Measurements from ENCODE around the gene NPC1. TPM values are rescaled to one million over a fixed set of nuclear protein-coding genes. Genes with fewer than 3 reads are reported as not detected.

Gene NPC1
- total RNA-seq, 1 experiment from 2014 or later = 63.4 TPM

GRCh38 chr18:23537274-23537673 lies 49.0 kb downstream of the NPC1 start:
- H3K27me3 ChIP-seq (ENCODE audit: low read length) = no peaks in the 10 kb centered on the region
- peaks cover 10% of the 10 kb centered on the region for H3K4me1 ChIP-seq (ENCODE audit: low read length)
- H3K9me3 ChIP-seq (ENCODE audit: low read length) = no peaks in the 10 kb centered on the region
- H2AFZ ChIP-seq (ENCODE audit: low read length) = no peak overlapping the region
- H3K9me2 ChIP-seq (replicated peaks; ENCODE audit: insufficient read depth, low read length) = no peaks in the 10 kb centered on the region
- no peak overlapping the region for H3K9ac ChIP-seq (ENCODE audit: low read length)
- no peak for DNase-seq
- H3K4me3 ChIP-seq (ENCODE audit: low read length) = no peak overlapping the region
- H3K79me2 ChIP-seq (ENCODE audit: low read length) = no peaks in the 10 kb centered on the region
- H3K4me2 ChIP-seq (ENCODE audit: low read depth, low read length, poor library complexity, severe bottlenecking) = no peak overlapping the region
- no peak overlapping the region for H3K27ac ChIP-seq (ENCODE audit: low read length)
- H4K20me1 ChIP-seq (ENCODE audit: insufficient read depth, low read depth, low read length) = no peaks in the 10 kb centered on the region
- H3K36me3 ChIP-seq (ENCODE audit: insufficient read depth, low read length) = peaks cover 52% of the 10 kb centered on the region

GRCh38 chr18:23536204-23536603 lies 50.1 kb downstream of the NPC1 start:
- Histone ChIP-seq H3K4me3 (ENCODE audit: low read length) (no peak overlapping the region), H3K27me3 (ENCODE audit: low read length) (no peaks in the 10 kb centered on the region), H2AFZ (ENCODE audit: low read length) (no peak overlapping the region), H3K4me1 (ENCODE audit: low read length) (peaks cover 12% of the 10 kb centered on the region), H3K27ac (ENCODE audit: low read length) (no peak overlapping the region), H3K79me2 (ENCODE audit: low read length) (no peaks in the 10 kb centered on the region), H4K20me1 (ENCODE audit: insufficient read depth, low read depth, low read length) (no peaks in the 10 kb centered on the region), H3K9ac (ENCODE audit: low read length) (no peak overlapping the region), H3K9me3 (ENCODE audit: low read length) (no peaks in the 10 kb centered on the region), H3K36me3 (ENCODE audit: insufficient read depth, low read length) (peaks cover 50% of the 10 kb centered on the region), H3K4me2 (ENCODE audit: low read depth, low read length, poor library complexity, severe bottlenecking) (no peak overlapping the region), H3K9me2 (replicated peaks; ENCODE audit: insufficient read depth, low read length) (no peaks in the 10 kb centered on the region)
- DNase-seq = no peak

GRCh38 chr18:23534276-23534675 lies 52.0 kb downstream of the NPC1 start:
- Histone ChIP-seq H3K9me3 (ENCODE audit: low read length) (no peaks in the 10 kb centered on the region), H3K27me3 (ENCODE audit: low read length) (no peaks in the 10 kb centered on the region)
- no peak for DNase-seq

DNA sequence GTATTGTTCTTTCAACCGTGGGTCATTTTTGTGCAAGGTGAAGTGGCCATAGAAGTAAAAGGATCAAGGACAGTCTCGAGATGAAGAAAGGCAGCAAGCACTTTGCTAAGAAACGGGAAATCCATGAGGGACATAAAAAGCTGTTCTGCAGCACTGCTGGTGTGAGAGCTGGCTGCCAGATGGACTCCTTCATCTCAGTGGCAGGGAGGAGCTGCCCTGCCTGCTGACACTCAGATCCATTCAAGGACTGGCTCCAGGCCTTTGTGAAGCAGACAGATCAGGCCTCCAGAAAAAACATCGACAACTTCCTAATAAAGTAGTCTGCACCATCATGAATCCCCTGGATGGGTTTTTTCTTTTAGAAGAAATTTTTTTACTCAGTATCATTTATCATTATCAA lies 53.5 kb downstream of the NPC1 start:
- Histone ChIP-seq H3K27ac (ENCODE audit: low read length) (no peak overlapping the region), H2AFZ (ENCODE audit: low read length) (no peak overlapping the region), H4K20me1 (ENCODE audit: insufficient read depth, low read depth, low read length) (no peaks in the 10 kb centered on the region), H3K36me3 (ENCODE audit: insufficient read depth, low read length) (peaks cover 57% of the 10 kb centered on the region), H3K4me1 (ENCODE audit: low read length) (peaks cover 12% of the 10 kb centered on the region), H3K9me2 (replicated peaks; ENCODE audit: insufficient read depth, low read length) (no peaks in the 10 kb centered on the region), H3K4me3 (ENCODE audit: low read length) (no peak overlapping the region), H3K4me2 (ENCODE audit: low read depth, low read length, poor library complexity, severe bottlenecking) (no peak overlapping the region), H3K27me3 (ENCODE audit: low read length) (no peaks in the 10 kb centered on the region), H3K79me2 (ENCODE audit: low read length) (no peaks in the 10 kb centered on the region), H3K9ac (ENCODE audit: low read length) (no peak overlapping the region), H3K9me3 (ENCODE audit: low read length) (no peaks in the 10 kb centered on the region)
- no peak for DNase-seq

More at GRCh38 chr18:23534276-23534675, 52.0 kb downstream of the NPC1 start:
- peaks cover 48% of the 10 kb centered on the region for H3K36me3 ChIP-seq (ENCODE audit: insufficient read depth, low read length)
- H3K9me2 ChIP-seq (replicated peaks; ENCODE audit: insufficient read depth, low read length) = no peaks in the 10 kb centered on the region
- no peaks in the 10 kb centered on the region for H4K20me1 ChIP-seq (ENCODE audit: insufficient read depth, low read depth, low read length)
- H3K27ac ChIP-seq (ENCODE audit: low read length) = no peak overlapping the region
- no peak overlapping the region for H3K4me3 ChIP-seq (ENCODE audit: low read length)
- no peak overlapping the region for H3K9ac ChIP-seq (ENCODE audit: low read length)
- H3K79me2 ChIP-seq (ENCODE audit: low read length) = no peaks in the 10 kb centered on the region
- peaks cover 12% of the 10 kb centered on the region for H3K4me1 ChIP-seq (ENCODE audit: low read length)
- H2AFZ ChIP-seq (ENCODE audit: low read length) = no peak overlapping the region
- no peak overlapping the region for H3K4me2 ChIP-seq (ENCODE audit: low read depth, low read length, poor library complexity, severe bottlenecking)

- no peak overlapping the region for H3K4me3 ChIP-seq (ENCODE audit: low read length)
- H3K36me3 ChIP-seq (ENCODE audit: insufficient read depth, low read length) = peaks cover 60% of the 10 kb centered on the region
- no peak overlapping the region for H3K9ac ChIP-seq (ENCODE audit: low read length)
Measured at GRCh38 chr18:23531912-23532311, 54.4 kb downstream of the NPC1 start.

GRCh38 chr18:23530195-23530594 lies 56.1 kb downstream of the NPC1 start:
- H3K9me3 ChIP-seq (ENCODE audit: low read length) = no peaks in the 10 kb centered on the region
- no peak overlapping the region for H3K4me3 ChIP-seq (ENCODE audit: low read length)
- H3K9me2 ChIP-seq (replicated peaks; ENCODE audit: insufficient read depth, low read length) = no peaks in the 10 kb centered on the region
- no peak for DNase-seq
- H3K9ac ChIP-seq (ENCODE audit: low read length) = no peak overlapping the region
- H3K27me3 ChIP-seq (ENCODE audit: low read length) = no peaks in the 10 kb centered on the region
- H3K4me2 ChIP-seq (ENCODE audit: low read depth, low read length, poor library complexity, severe bottlenecking) = no peak overlapping the region
- no peak overlapping the region for H3K27ac ChIP-seq (ENCODE audit: low read length)
- no peak overlapping the region for H2AFZ ChIP-seq (ENCODE audit: low read length)
- peaks cover 54% of the 10 kb centered on the region for H3K36me3 ChIP-seq (ENCODE audit: insufficient read depth, low read length)
- H3K4me1 ChIP-seq (ENCODE audit: low read length) = peaks cover 12% of the 10 kb centered on the region
- H4K20me1 ChIP-seq (ENCODE audit: insufficient read depth, low read depth, low read length) = no peaks in the 10 kb centered on the region
- no peaks in the 10 kb centered on the region for H3K79me2 ChIP-seq (ENCODE audit: low read length)

More at GRCh38 chr18:23531912-23532311, 54.4 kb downstream of the NPC1 start:
- H3K4me2 ChIP-seq (ENCODE audit: low read depth, low read length, poor library complexity, severe bottlenecking) = no peak overlapping the region
- no peaks in the 10 kb centered on the region for H3K9me3 ChIP-seq (ENCODE audit: low read length)
- H2AFZ ChIP-seq (ENCODE audit: low read length) = no peak overlapping the region
- H3K9me2 ChIP-seq (replicated peaks; ENCODE audit: insufficient read depth, low read length) = no peaks in the 10 kb centered on the region
- no peaks in the 10 kb centered on the region for H3K79me2 ChIP-seq (ENCODE audit: low read length)
- no peak for DNase-seq
- H4K20me1 ChIP-seq (ENCODE audit: insufficient read depth, low read depth, low read length) = no peaks in the 10 kb centered on the region
- no peaks in the 10 kb centered on the region for H3K27me3 ChIP-seq (ENCODE audit: low read length)
- no peak overlapping the region for H3K27ac ChIP-seq (ENCODE audit: low read length)
- peaks cover 12% of the 10 kb centered on the region for H3K4me1 ChIP-seq (ENCODE audit: low read length)

- no peak overlapping the region for H3K4me2 ChIP-seq (ENCODE audit: low read depth, low read length, poor library complexity, severe bottlenecking)
Measured at GRCh38 chr18:23529604-23530003, 56.7 kb downstream of the NPC1 start.

DNA sequence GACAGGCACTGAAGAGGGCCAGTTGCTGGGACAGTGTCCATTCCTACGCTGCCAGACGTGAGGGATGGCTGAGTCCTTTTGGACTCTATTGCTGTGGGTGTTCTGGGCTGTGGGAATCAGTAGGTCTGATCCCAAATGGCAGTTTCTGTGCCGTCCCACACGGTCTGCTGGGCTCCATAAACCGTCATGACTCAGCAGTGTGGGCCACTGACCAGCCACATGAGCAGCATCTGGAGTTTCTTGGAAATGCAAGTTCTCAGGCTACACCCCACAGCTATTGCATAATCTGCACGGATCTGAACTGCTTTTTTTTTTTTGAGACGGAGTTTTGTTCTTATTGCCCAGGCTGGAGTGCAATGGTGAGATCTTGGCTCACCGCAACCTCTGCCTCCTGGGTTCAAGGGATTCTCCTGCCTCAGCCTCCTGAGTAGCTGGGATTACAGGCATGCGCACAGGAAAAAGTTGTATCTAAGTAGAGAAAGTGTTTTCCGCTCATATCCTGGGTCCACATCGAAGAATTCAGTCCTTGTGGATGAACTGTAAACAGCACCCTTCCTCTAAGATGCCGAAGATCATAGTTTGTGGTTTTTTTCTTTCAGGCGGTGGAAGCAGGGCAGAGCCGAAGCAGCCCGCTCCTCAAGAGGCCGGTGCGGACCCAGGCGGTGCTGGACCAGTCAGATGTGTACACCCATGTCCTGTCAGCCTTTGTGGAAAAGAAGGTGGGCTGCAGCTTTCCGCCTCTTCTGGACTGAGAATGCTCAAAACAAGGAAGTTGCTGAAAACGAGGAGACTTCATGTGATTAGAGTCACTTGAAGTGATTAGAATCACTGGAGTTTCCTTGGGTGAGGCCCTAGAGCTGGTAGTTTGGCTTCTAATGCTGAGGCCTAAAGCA lies 57.5 kb downstream of the NPC1 start:
- no peak overlapping the region for H3K4me3 ChIP-seq (ENCODE audit: low read length)
- no peaks in the 10 kb centered on the region for H3K9me2 ChIP-seq (replicated peaks; ENCODE audit: insufficient read depth, low read length)
- H3K9ac ChIP-seq (ENCODE audit: low read length) = no peak overlapping the region
- no peak for DNase-seq
- no peaks in the 10 kb centered on the region for H3K27me3 ChIP-seq (ENCODE audit: low read length)
- no peak overlapping the region for H3K4me2 ChIP-seq (ENCODE audit: low read depth, low read length, poor library complexity, severe bottlenecking)
- H3K4me1 ChIP-seq (ENCODE audit: low read length) = peaks cover 14% of the 10 kb centered on the region
- H2AFZ ChIP-seq (ENCODE audit: low read length) = no peak overlapping the region
- no peaks in the 10 kb centered on the region for H3K9me3 ChIP-seq (ENCODE audit: low read length)
- H3K36me3 ChIP-seq (ENCODE audit: insufficient read depth, low read length) = peaks cover 52% of the 10 kb centered on the region
- H3K27ac ChIP-seq (ENCODE audit: low read length) = no peak overlapping the region
- no peaks in the 10 kb centered on the region for H3K79me2 ChIP-seq (ENCODE audit: low read length)
- H4K20me1 ChIP-seq (ENCODE audit: insufficient read depth, low read depth, low read length) = 0 out of 2 replicates have a peak, but pooled peaks cover 7% of the 10 kb centered on the region

More at GRCh38 chr18:23529604-23530003, 56.7 kb downstream of the NPC1 start:
- H3K9ac ChIP-seq (ENCODE audit: low read length) = no peak overlapping the region
- DNase-seq = no peak
- no peak overlapping the region for H3K4me3 ChIP-seq (ENCODE audit: low read length)
- no peaks in the 10 kb centered on the region for H3K9me2 ChIP-seq (replicated peaks; ENCODE audit: insufficient read depth, low read length)
- H3K4me1 ChIP-seq (ENCODE audit: low read length) = peaks cover 12% of the 10 kb centered on the region
- H3K27ac ChIP-seq (ENCODE audit: low read length) = no peak overlapping the region
- no peaks in the 10 kb centered on the region for H3K27me3 ChIP-seq (ENCODE audit: low read length)
- H3K9me3 ChIP-seq (ENCODE audit: low read length) = no peaks in the 10 kb centered on the region
- H3K36me3 ChIP-seq (ENCODE audit: insufficient read depth, low read length) = peaks cover 51% of the 10 kb centered on the region
- no peak overlapping the region for H2AFZ ChIP-seq (ENCODE audit: low read length)
- H4K20me1 ChIP-seq (ENCODE audit: insufficient read depth, low read depth, low read length) = no peaks in the 10 kb centered on the region
- H3K79me2 ChIP-seq (ENCODE audit: low read length) = no peaks in the 10 kb centered on the region

Data from Karpas-422 (cell line).